Gastroesophageal sphincter (tissue), 3 donors: ENCODE results near the gene CDK11B.
"Not testable (repeated sequence)": the region's sequence is repeated elsewhere in the genome, so short reads cannot be mapped to it uniquely, and the experiment has no call there.

Experiments used
- CTCF ChIP-seq, 4 experiments: fragments of 200-600 bp in 2 of 4; fragments of 450-650 bp in 2 of 4; sonication (generic) in 1 of 4; IDR thresholded peaks; one replicate each; pipeline ENCODE4 v1.5.1; 2017 to 2019; ENCODE audit warnings: antibody characterized with exemption in 4 of 4, mild to moderate bottlenecking in 2 of 4, moderate library complexity in 2 of 4
- POLR2AphosphoS5 ChIP-seq: sonication (generic); formaldehyde crosslinking; IDR thresholded peaks from one replicate; pipeline ENCODE4 v1.6.1; 2017; ENCODE audit warnings: antibody characterized with exemption

DNA sequence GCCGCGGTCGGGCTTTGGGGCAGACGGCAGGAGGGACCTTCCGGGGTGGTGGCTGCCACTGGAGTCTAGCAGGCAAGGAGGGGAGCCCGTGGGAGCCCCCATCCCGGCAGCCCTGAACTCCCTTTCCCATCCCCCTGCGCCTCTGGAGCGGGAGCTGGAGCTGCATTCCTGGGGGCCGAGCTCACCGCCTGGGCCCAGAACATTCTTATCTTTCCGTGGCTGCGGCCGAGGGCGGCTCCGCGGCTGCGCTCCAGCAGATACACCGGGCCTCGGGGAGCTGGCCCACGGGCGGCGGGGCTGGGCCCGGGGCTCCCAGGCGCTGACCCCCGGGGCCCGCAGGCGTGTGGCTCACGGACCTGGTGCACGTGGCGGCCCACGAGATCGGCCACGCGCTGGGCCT is 25.4 kb downstream of the CDK11B start:
- not testable (repeated sequence) for TF ChIP-seq CTCF (IDR thresholded peaks at IDR 0.05); POLR2AphosphoS5
